Upper lobe of left lung (tissue), 4 donors: ENCODE results near the gene KIF26B.

Experiments used
- CTCF ChIP-seq, 6 experiments: fragments of 450-650 bp in 4 of 6; fragments of 200-600 bp in 2 of 6; sonication (generic) in 2 of 6; IDR thresholded peaks; one replicate each; pipeline ENCODE4 v1.5.1; 2016 to 2019; ENCODE audit warnings: antibody characterized with exemption in 6 of 6
- EP300 ChIP-seq, 4 donors: sonication (generic); formaldehyde crosslinking; IDR thresholded peaks; one replicate each; pipeline ENCODE4 v1.5.1; 2017; ENCODE audit warnings: antibody characterized with exemption in 4 of 4, control low read depth in 2 of 4
- POLR2A ChIP-seq, 4 donors: fragments of 450-650 bp; IDR thresholded peaks; one replicate each; pipeline ENCODE4 v1.5.1; 2016 to 2017; ENCODE audit warnings: antibody characterized with exemption in 4 of 4, mild to moderate bottlenecking in 2 of 4
- POLR2AphosphoS5 ChIP-seq, 2 donors: sonication (generic); formaldehyde crosslinking; IDR thresholded peaks; one replicate each; pipeline ENCODE4 v1.5.1; 2017; ENCODE audit warnings: antibody characterized with exemption in 2 of 2

DNA sequence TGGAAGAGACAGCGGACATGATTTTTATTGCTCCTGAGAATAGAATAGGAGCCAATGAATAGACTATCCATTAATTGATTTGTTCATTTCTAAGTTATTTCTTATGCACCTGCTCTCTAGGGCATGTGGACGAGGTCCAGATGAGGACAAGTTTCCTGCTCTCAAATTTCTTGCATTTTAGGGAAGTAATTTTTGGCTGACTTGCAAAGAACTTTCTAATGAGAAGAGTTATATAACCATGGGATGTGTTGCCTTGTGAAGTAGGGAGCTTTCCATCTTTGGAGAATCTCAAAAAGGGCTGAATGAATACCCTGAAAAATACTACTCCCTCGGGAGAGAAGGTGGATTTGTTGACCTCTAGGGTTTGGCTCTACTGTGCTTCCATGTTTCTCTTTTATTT is 243.0 kb downstream of the KIF26B start:
- TF ChIP-seq CTCF (IDR thresholded peaks at IDR 0.05) (no peak), POLR2AphosphoS5 (IDR thresholded peaks at IDR 0.05) (no peak), POLR2A (IDR thresholded peaks at IDR 0.05) (no peak), EP300 (IDR thresholded peaks at IDR 0.05) (no peak)
